RWPE2 (cell line): ENCODE measurements around the gene KNTC1.

Source experiments
- ATAC-seq: fragments of 200-7000 bp; cut with Tn5 transposase; 3 replicates; pipeline ENCODE4 v1.9.1; 2021; ENCODE audit warnings: low read depth
- DNase-seq: peaks from one replicate; pipeline ENCODE4 v3.0.0-alpha.2; 2020; ENCODE audit warnings: low spot score
- H3K27ac ChIP-seq: fragments of 450-650 bp; 2 replicates; pipeline ENCODE4 v1.5.1; 2017; ENCODE audit warnings: mild to moderate bottlenecking; ENCODE audit not compliant: poor library complexity, severe bottlenecking
- H3K27me3 ChIP-seq: fragments of 250-450 bp; sonication (Bioruptor Pico); 2 replicates; pipeline ENCODE4 v1.5.1; 2021; ENCODE audit warnings: mild to moderate bottlenecking, moderate library complexity; ENCODE audit not compliant: insufficient read depth, poor library complexity, severe bottlenecking
- H3K36me3 ChIP-seq: fragments of 250-450 bp; sonication (Bioruptor Pico); 2 replicates; pipeline ENCODE4 v1.5.1; 2020; ENCODE audit warnings: low read depth, mild to moderate bottlenecking, moderate library complexity
- H3K4me1 ChIP-seq: fragments of 250-450 bp; sonication (Bioruptor Pico); 2 replicates; pipeline ENCODE4 v1.5.1; 2021; ENCODE audit warnings: mild to moderate bottlenecking, moderate library complexity; ENCODE audit not compliant: insufficient read depth, poor library complexity, severe bottlenecking
- H3K4me3 ChIP-seq: fragments of 250-450 bp; sonication (Bioruptor Pico); 2 replicates; pipeline ENCODE4 v1.5.1; 2021; ENCODE audit warnings: mild to moderate bottlenecking, moderate library complexity; ENCODE audit not compliant: severe bottlenecking
- H3K9me3 ChIP-seq: fragments of 250-450 bp; sonication (Bioruptor Pico); 2 replicates; pipeline ENCODE4 v1.5.1; 2021; ENCODE audit warnings: mild to moderate bottlenecking, moderate library complexity; ENCODE audit not compliant: severe bottlenecking
- TF ChIP-seq, protein P1 (sequence below): fragments of 450-650 bp; IDR thresholded peaks from one replicate; pipeline ENCODE4 v1.5.1; 2017; ENCODE audit warnings: mild to moderate bottlenecking, moderate library complexity; ENCODE audit not compliant: poor library complexity, severe bottlenecking

The KNTC1 gene

DNA sequence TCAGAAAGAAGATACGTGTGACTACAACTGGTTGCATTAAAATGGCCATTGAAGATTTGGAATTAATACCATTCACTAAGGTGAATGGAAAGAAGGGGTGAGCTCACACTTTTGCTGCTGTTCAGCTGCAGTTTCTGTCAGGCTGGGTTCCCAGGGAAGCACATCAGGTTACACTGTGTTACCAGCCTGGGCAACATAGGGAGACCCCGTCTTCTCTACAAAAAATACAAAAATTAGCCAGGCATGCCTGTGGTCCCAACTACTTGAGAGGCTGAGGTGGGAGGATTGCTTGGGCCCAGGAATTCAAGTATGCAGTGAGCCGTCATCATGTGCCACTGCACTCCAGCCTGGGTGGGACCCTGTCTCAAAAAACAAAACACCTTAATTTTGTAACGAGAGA lies 13.4 kb upstream of the KNTC1 start:
- Histone ChIP-seq H3K27me3 (no peaks in the 10 kb centered on the region), H3K27ac (no peak overlapping the region), H3K4me1 (peaks cover 3% of the 10 kb centered on the region), H3K36me3 (peaks cover 100% of the 10 kb centered on the region), H3K4me3 (no peak overlapping the region), H3K9me3 (no peaks in the 10 kb centered on the region)
- TF ChIP-seq, protein P1, sequence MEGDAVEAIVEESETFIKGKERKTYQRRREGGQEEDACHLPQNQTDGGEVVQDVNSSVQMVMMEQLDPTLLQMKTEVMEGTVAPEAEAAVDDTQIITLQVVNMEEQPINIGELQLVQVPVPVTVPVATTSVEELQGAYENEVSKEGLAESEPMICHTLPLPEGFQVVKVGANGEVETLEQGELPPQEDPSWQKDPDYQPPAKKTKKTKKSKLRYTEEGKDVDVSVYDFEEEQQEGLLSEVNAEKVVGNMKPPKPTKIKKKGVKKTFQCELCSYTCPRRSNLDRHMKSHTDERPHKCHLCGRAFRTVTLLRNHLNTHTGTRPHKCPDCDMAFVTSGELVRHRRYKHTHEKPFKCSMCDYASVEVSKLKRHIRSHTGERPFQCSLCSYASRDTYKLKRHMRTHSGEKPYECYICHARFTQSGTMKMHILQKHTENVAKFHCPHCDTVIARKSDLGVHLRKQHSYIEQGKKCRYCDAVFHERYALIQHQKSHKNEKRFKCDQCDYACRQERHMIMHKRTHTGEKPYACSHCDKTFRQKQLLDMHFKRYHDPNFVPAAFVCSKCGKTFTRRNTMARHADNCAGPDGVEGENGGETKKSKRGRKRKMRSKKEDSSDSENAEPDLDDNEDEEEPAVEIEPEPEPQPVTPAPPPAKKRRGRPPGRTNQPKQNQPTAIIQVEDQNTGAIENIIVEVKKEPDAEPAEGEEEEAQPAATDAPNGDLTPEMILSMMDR: no peak
- ATAC-seq (no peak; the same call in 2 of the 3 replicates), DNase-seq (no peak)

DNA sequence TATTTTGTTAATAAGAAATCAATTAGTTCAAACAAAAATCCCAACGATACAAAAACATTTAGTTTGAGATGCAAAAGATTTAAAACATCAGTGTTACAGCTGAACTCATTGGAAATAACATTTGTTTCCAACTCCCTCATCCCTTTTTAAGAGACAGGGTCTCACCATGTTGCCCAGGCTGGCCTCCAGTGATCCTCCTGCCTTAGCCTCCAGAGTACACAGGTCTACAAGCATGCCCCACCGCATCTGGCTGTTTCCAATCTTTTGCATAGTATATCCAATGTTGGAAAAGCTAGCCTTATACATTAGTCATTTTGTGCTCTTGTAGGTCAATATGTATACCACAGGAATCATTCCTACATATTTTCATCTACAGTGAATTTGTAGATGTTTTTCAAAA lies 11.8 kb upstream of the KNTC1 start:
- Histone ChIP-seq H3K36me3 (peaks cover 100% of the 10 kb centered on the region), H3K9me3 (no peaks in the 10 kb centered on the region), H3K27me3 (no peaks in the 10 kb centered on the region), H3K27ac (no peak overlapping the region), H3K4me1 (peaks cover 3% of the 10 kb centered on the region), H3K4me3 (no peak overlapping the region)
- no peak for DNase-seq
- ATAC-seq: no peak
- TF ChIP-seq, protein P1: no peak

DNA sequence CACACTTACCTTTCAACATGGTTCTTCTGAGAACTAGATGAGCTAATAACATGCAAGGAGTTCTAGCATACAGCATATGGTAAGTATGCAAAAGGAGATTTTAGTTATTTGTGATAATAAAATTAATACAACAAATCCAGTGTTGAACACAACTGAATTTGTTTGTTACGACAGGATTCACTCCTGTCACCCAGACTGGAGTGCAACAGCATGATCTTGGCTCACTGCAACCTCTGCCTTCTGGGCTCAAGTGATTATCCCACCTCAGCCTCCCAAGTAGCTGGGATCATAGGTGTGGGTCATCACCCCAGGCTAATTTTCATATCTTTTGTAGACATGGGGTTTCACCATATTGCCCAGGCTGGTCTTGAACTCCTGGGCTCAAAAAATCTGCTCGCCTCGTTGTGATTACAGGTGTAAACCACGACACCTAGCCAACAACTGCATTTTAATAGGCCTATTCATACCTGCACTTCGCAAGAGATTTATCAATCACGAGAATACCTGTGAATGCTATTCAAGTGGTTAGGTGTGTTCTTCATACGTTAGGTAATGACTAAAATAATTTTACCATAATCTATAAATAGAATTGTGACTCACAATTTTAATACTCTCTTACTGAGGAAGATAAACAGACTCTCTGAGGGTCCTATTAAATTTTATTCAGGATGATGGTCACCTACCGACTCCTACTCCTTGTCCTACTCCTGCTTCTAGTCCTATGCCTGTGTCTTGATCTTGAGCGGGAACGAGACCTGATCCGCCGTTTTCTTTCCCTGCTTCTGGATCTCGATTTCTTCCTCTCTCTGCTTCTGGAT lies 10.3 kb upstream of the KNTC1 start:
- no peaks in the 10 kb centered on the region for H3K9me3 ChIP-seq
- no peak; the same call in 2 of the 3 replicates for ATAC-seq
- H3K27ac ChIP-seq: no peak overlapping the region

DNA sequence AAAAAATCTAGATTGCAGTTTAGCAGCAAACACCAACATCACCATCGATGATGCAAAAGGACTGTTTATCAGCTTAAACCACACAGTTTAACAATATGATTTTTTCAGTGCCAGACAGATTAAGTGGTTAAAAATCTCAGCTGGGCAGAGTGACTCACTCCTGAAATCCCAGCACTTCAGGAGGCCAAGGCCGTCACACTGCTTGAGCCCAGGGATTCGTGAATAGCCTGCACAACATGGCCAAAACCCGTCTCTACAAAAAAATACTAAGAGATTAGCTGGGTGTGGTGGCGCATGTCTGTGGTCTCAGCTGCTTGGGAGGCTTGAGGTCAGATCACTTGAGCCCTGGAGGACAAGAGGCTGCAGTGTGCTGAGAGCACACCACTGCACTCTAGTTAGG lies 9.2 kb upstream of the KNTC1 start:
- DNase-seq (no peak), ATAC-seq (peak; percentile 46; the same call in 2 of the 3 replicates)
- peaks cover 6% of the 10 kb centered on the region for H3K4me1 ChIP-seq
- H3K36me3 ChIP-seq: peaks cover 100% of the 10 kb centered on the region
- TF ChIP-seq, protein P1: no peak
- H3K9me3 ChIP-seq: no peaks in the 10 kb centered on the region
- H3K27me3 ChIP-seq: no peaks in the 10 kb centered on the region
- H3K27ac ChIP-seq: no peak overlapping the region
- no peak overlapping the region for H3K4me3 ChIP-seq

More for the DNA sequence above, 10.3 kb upstream of the KNTC1 start:
- H3K4me1 ChIP-seq: peaks cover 3% of the 10 kb centered on the region
- H3K27me3 ChIP-seq: no peaks in the 10 kb centered on the region
- H3K36me3 ChIP-seq: peaks cover 100% of the 10 kb centered on the region
- H3K4me3 ChIP-seq: no peak overlapping the region
- TF ChIP-seq, protein P1: no peak
- DNase-seq: no peak

DNA sequence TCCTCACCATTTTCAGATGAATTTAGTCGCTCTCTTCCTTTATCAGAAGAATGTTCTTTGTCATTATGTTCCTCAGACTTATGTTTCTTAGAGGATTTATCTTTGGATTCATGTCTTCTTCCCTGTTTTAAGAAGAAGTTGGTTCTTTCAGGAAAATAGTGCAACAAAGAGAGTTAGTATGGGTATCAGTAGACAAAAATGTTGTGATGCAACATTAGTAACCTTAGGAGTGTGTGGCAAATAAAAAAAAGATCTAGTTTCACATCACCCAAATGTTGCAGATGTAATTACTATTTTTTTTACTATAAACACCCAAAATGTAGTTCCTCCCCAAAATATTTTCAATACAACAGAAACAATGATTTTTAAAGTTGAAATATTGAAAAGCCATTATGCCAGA lies 8.1 kb upstream of the KNTC1 start:
- TF ChIP-seq, protein P1: no peak
- no peak for ATAC-seq
- H3K4me3 ChIP-seq: no peak overlapping the region
- H3K27ac ChIP-seq: no peak overlapping the region
- no peak for DNase-seq
- H3K27me3 ChIP-seq: no peaks in the 10 kb centered on the region
- H3K36me3 ChIP-seq: peaks cover 100% of the 10 kb centered on the region
- no peaks in the 10 kb centered on the region for H3K9me3 ChIP-seq
- peaks cover 14% of the 10 kb centered on the region for H3K4me1 ChIP-seq
